Measurements from ENCODE around the gene IFNAR1.

The IFNAR1 gene

DNA sequence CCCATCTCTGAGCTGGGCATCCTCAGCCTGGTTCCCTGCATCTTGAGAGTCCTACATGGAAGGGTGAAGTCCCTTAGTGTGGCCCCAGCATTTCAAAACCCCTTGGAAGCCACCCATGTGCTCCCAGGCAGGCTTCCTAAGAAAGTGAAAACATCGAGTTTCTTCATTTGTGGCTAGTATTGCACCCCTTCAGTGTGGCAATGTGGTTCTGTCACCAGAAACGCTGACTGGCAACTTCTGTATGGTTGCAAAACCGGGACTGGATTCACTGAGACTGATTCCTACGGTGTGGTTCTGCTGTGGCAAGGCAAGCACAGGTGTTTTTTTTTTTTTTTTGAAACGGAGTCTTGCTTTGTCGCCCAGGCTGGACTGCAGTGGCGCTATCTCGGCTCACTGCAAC is 69.5 kb downstream of the IFNAR1 start:
- H3K27me3 ChIP-seq (ENCODE audit: insufficient read depth, low read length), result no peaks in the 10 kb centered on the region
- no peaks in the 10 kb centered on the region for H3K79me2 ChIP-seq (ENCODE audit: insufficient read depth, low read length)
- peaks cover 18% of the 10 kb centered on the region for H3K4me1 ChIP-seq (ENCODE audit: insufficient read depth, low read length, severe bottlenecking)
- no peaks in the 10 kb centered on the region for H4K20me1 ChIP-seq (ENCODE audit: insufficient read depth, low read length)
- H3K9me2 ChIP-seq (ENCODE audit: low read depth, low read length), result no peaks in the 10 kb centered on the region
- H3K9ac ChIP-seq (ENCODE audit: low read length), result no peak overlapping the region; the same call in 1 of the 2 replicates
- TF ChIP-seq, protein P1, sequence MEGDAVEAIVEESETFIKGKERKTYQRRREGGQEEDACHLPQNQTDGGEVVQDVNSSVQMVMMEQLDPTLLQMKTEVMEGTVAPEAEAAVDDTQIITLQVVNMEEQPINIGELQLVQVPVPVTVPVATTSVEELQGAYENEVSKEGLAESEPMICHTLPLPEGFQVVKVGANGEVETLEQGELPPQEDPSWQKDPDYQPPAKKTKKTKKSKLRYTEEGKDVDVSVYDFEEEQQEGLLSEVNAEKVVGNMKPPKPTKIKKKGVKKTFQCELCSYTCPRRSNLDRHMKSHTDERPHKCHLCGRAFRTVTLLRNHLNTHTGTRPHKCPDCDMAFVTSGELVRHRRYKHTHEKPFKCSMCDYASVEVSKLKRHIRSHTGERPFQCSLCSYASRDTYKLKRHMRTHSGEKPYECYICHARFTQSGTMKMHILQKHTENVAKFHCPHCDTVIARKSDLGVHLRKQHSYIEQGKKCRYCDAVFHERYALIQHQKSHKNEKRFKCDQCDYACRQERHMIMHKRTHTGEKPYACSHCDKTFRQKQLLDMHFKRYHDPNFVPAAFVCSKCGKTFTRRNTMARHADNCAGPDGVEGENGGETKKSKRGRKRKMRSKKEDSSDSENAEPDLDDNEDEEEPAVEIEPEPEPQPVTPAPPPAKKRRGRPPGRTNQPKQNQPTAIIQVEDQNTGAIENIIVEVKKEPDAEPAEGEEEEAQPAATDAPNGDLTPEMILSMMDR (IDR thresholded peaks at IDR 0.05; ENCODE audit: low read length), result no peak
- TF ChIP-seq EZH2 (IDR thresholded peaks at IDR 0.05; ENCODE audit: borderline replicate concordance, low read length), result no peak
- H3K27ac ChIP-seq (ENCODE audit: low read depth, low read length, poor library complexity, severe bottlenecking), result peak overlapping the region; percentile 6
- H3F3A ChIP-seq (ENCODE audit: insufficient read depth, low read length), result no peaks in the 10 kb centered on the region
- no peaks in the 10 kb centered on the region for H3K36me3 ChIP-seq (ENCODE audit: insufficient read depth, low read length)
- H3K4me2 ChIP-seq (ENCODE audit: low read length), result 0 out of 2 replicates have a peak overlapping the region, but pooled peaks have one; percentile 22
- H3K9me3 ChIP-seq (ENCODE audit: low read length), result no peaks in the 10 kb centered on the region
- H3K4me3 ChIP-seq (ENCODE audit: low read depth, low read length, poor library complexity, severe bottlenecking), result no peak overlapping the region
- H2AFZ ChIP-seq (ENCODE audit: low read length), result 0 out of 2 replicates have a peak overlapping the region, but pooled peaks have one; percentile 1

- H3F3A ChIP-seq (ENCODE audit: insufficient read depth, low read length), result no peaks in the 10 kb centered on the region; the same call in 1 of the 2 replicates
- no peak overlapping the region for H3K9ac ChIP-seq (ENCODE audit: low read length)
- peaks cover 25% of the 10 kb centered on the region for H3K4me1 ChIP-seq (ENCODE audit: insufficient read depth, low read length, severe bottlenecking)
- H3K9me3 ChIP-seq (ENCODE audit: low read length), result no peaks in the 10 kb centered on the region
- H3K4me2 ChIP-seq (ENCODE audit: low read length), result no peak overlapping the region
- no peaks in the 10 kb centered on the region for H3K9me2 ChIP-seq (ENCODE audit: low read depth, low read length)
- H2AFZ ChIP-seq (ENCODE audit: low read length), result no peak overlapping the region
- no peak for TF ChIP-seq EZH2 (IDR thresholded peaks at IDR 0.05; ENCODE audit: borderline replicate concordance, low read length)
- TF ChIP-seq, protein P1 (IDR thresholded peaks at IDR 0.05; ENCODE audit: low read length), result no peak
- H3K4me3 ChIP-seq (ENCODE audit: low read depth, low read length, poor library complexity, severe bottlenecking), result no peak overlapping the region
- no peaks in the 10 kb centered on the region for H3K27me3 ChIP-seq (ENCODE audit: insufficient read depth, low read length)
- no peaks in the 10 kb centered on the region for H3K79me2 ChIP-seq (ENCODE audit: insufficient read depth, low read length)
- peak overlapping the region; percentile 3 for H3K27ac ChIP-seq (ENCODE audit: low read depth, low read length, poor library complexity, severe bottlenecking)
- H4K20me1 ChIP-seq (ENCODE audit: insufficient read depth, low read length), result no peaks in the 10 kb centered on the region
- H3K36me3 ChIP-seq (ENCODE audit: insufficient read depth, low read length), result no peaks in the 10 kb centered on the region
Measured at GRCh38 chr21:33395891-33396331, 71.1 kb downstream of the IFNAR1 start.

DNA sequence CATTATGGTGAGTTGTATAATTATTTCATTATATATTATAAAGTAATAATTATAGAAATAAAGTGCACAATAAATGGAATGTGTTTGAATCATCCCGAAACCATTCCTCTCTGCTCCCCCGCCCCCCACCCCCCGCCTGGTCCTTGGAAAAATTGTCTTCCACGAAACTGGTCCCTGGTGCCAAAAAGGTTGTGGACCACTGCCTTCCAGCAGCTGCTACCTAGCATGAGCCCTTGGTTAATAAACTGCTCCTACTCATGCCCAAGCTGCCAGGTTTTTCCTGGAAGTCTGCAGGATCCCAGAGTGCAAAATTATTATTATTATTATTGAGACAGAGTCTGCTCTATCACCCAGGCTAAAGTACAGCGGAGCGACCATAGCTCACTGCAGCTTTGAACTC is 71.7 kb downstream of the IFNAR1 start:
- H3K4me1 ChIP-seq (ENCODE audit: insufficient read depth, low read length, severe bottlenecking), result peaks cover 25% of the 10 kb centered on the region
- H4K20me1 ChIP-seq (ENCODE audit: insufficient read depth, low read length), result no peaks in the 10 kb centered on the region
- H3K4me2 ChIP-seq (ENCODE audit: low read length), result no peak overlapping the region
- H3K27ac ChIP-seq (ENCODE audit: low read depth, low read length, poor library complexity, severe bottlenecking), result no peak overlapping the region
- TF ChIP-seq EZH2 (IDR thresholded peaks at IDR 0.05; ENCODE audit: borderline replicate concordance, low read length), result no peak
- H3K9me2 ChIP-seq (ENCODE audit: low read depth, low read length), result no peaks in the 10 kb centered on the region
- H2AFZ ChIP-seq (ENCODE audit: low read length), result no peak overlapping the region
- H3K9ac ChIP-seq (ENCODE audit: low read length), result no peak overlapping the region
- H3K4me3 ChIP-seq (ENCODE audit: low read depth, low read length, poor library complexity, severe bottlenecking), result no peak overlapping the region
- H3K79me2 ChIP-seq (ENCODE audit: insufficient read depth, low read length), result no peaks in the 10 kb centered on the region
- H3K9me3 ChIP-seq (ENCODE audit: low read length), result no peaks in the 10 kb centered on the region
- H3K36me3 ChIP-seq (ENCODE audit: insufficient read depth, low read length), result no peaks in the 10 kb centered on the region
- no peaks in the 10 kb centered on the region for H3K27me3 ChIP-seq (ENCODE audit: insufficient read depth, low read length)
- H3F3A ChIP-seq (ENCODE audit: insufficient read depth, low read length), result no peaks in the 10 kb centered on the region; the same call in 1 of the 2 replicates

- Histone ChIP-seq H3K79me2 (ENCODE audit: insufficient read depth, low read length) (no peaks in the 10 kb centered on the region), H3K4me2 (ENCODE audit: low read length) (no peak overlapping the region)
Measured at GRCh38 chr21:33396951-33397350, 72.2 kb downstream of the IFNAR1 start.

More at GRCh38 chr21:33396951-33397350, 72.2 kb downstream of the IFNAR1 start:
- H3K27ac ChIP-seq (ENCODE audit: low read depth, low read length, poor library complexity, severe bottlenecking), result no peak overlapping the region
- no peaks in the 10 kb centered on the region for H3K36me3 ChIP-seq (ENCODE audit: insufficient read depth, low read length)
- H4K20me1 ChIP-seq (ENCODE audit: insufficient read depth, low read length), result no peaks in the 10 kb centered on the region
- no peaks in the 10 kb centered on the region for H3K9me3 ChIP-seq (ENCODE audit: low read length)
- H3K9me2 ChIP-seq (ENCODE audit: low read depth, low read length), result no peaks in the 10 kb centered on the region
- peaks cover 26% of the 10 kb centered on the region for H3K4me1 ChIP-seq (ENCODE audit: insufficient read depth, low read length, severe bottlenecking)
- H3F3A ChIP-seq (ENCODE audit: insufficient read depth, low read length), result no peaks in the 10 kb centered on the region; the same call in 1 of the 2 replicates
- no peak overlapping the region for H3K4me3 ChIP-seq (ENCODE audit: low read depth, low read length, poor library complexity, severe bottlenecking)
- H3K9ac ChIP-seq (ENCODE audit: low read length), result no peak overlapping the region
- TF ChIP-seq, protein P1 (IDR thresholded peaks at IDR 0.05; ENCODE audit: low read length), result no peak
- TF ChIP-seq EZH2 (IDR thresholded peaks at IDR 0.05; ENCODE audit: borderline replicate concordance, low read length), result no peak
- H3K27me3 ChIP-seq (ENCODE audit: insufficient read depth, low read length), result no peaks in the 10 kb centered on the region
- no peak overlapping the region for H2AFZ ChIP-seq (ENCODE audit: low read length)

All from OCI-LY1 (cell line).